ENCODE data around the gene ELL2.

The ELL2 gene

GRCh38 chr5:96004754-96005153 lies 43.1 kb upstream of the ELL2 start:
- no peaks in the 10 kb centered on the region for H3K36me3 ChIP-seq (ENCODE audit: control insufficient read depth, insufficient read depth, low read length)
- no peaks in the 10 kb centered on the region for H3K27me3 ChIP-seq (replicated peaks; ENCODE audit: control insufficient read depth, insufficient read depth, low read length)
- H3K4me3 ChIP-seq (replicated peaks; ENCODE audit: low read depth, low read length): no peak overlapping the region
- TF ChIP-seq CTCF (IDR thresholded peaks at IDR 0.05; ENCODE audit: insufficient read depth, low read length, poor library complexity, severe bottlenecking): no peak
- no peak for DNase-seq (ENCODE audit: extremely low read depth, insufficient read length)

GRCh38 chr5:96004087-96004486 lies 42.4 kb upstream of the ELL2 start:
- no peaks in the 10 kb centered on the region for H3K36me3 ChIP-seq (ENCODE audit: control insufficient read depth, insufficient read depth, low read length)
- TF ChIP-seq CTCF (IDR thresholded peaks at IDR 0.05; ENCODE audit: insufficient read depth, low read length, poor library complexity, severe bottlenecking): no peak

GRCh38 chr5:96001262-96001661 lies 39.6 kb upstream of the ELL2 start:
- no peak for DNase-seq (ENCODE audit: extremely low read depth, insufficient read length)
- Histone ChIP-seq H3K27me3 (replicated peaks; ENCODE audit: control insufficient read depth, insufficient read depth, low read length) (no peaks in the 10 kb centered on the region), H3K4me3 (replicated peaks; ENCODE audit: low read depth, low read length) (no peak overlapping the region), H3K36me3 (ENCODE audit: control insufficient read depth, insufficient read depth, low read length) (no peaks in the 10 kb centered on the region)
- no peak for TF ChIP-seq CTCF (IDR thresholded peaks at IDR 0.05; ENCODE audit: insufficient read depth, low read length, poor library complexity, severe bottlenecking)

More at GRCh38 chr5:96004087-96004486, 42.4 kb upstream of the ELL2 start:
- DNase-seq (ENCODE audit: extremely low read depth, insufficient read length): no peak
- Histone ChIP-seq H3K27me3 (replicated peaks; ENCODE audit: control insufficient read depth, insufficient read depth, low read length) (no peaks in the 10 kb centered on the region), H3K4me3 (replicated peaks; ENCODE audit: low read depth, low read length) (no peak overlapping the region)

- no peak for TF ChIP-seq CTCF (IDR thresholded peaks at IDR 0.05; ENCODE audit: insufficient read depth, low read length, poor library complexity, severe bottlenecking)
- no peaks in the 10 kb centered on the region for H3K27me3 ChIP-seq (replicated peaks; ENCODE audit: control insufficient read depth, insufficient read depth, low read length)
- DNase-seq (ENCODE audit: extremely low read depth, insufficient read length): no peak
- no peak overlapping the region for H3K4me3 ChIP-seq (replicated peaks; ENCODE audit: low read depth, low read length)
- H3K36me3 ChIP-seq (ENCODE audit: control insufficient read depth, insufficient read depth, low read length): no peaks in the 10 kb centered on the region
These were observed 38.7 kb upstream of the ELL2 start for GRCh38 chr5:96000308-96000707.

GRCh38 chr5:95996904-95997723 lies 35.5 kb upstream of the ELL2 start:
- H3K27me3 ChIP-seq (replicated peaks; ENCODE audit: control insufficient read depth, insufficient read depth, low read length): no peaks in the 10 kb centered on the region
- no peaks in the 10 kb centered on the region for H3K36me3 ChIP-seq (ENCODE audit: control insufficient read depth, insufficient read depth, low read length)
- H3K4me3 ChIP-seq (replicated peaks; ENCODE audit: low read depth, low read length): no peak overlapping the region
- TF ChIP-seq CTCF (IDR thresholded peaks at IDR 0.05; ENCODE audit: insufficient read depth, low read length, poor library complexity, severe bottlenecking): no peak
- DNase-seq (ENCODE audit: extremely low read depth, insufficient read length): no peak

All from GM06990 (cell line).